Gastrocnemius medialis (tissue), 4 donors: ENCODE measurements around the gene NR2C2AP.

Experiments used
- CTCF ChIP-seq, 5 experiments: fragments of 450-650 bp in 3 of 5; fragments of 200-600 bp in 2 of 5; sonication (generic) in 2 of 5; IDR thresholded peaks in 4 of 5; conservative IDR thresholded peaks in 1 of 5; 1 replicate in 4 of 5; 2 replicates in 1 of 5; pipeline ENCODE4 v1.5.1; 2016 to 2019; ENCODE audit warnings: antibody characterized with exemption in 5 of 5, mild to moderate bottlenecking in 3 of 5, moderate library complexity in 3 of 5
- POLR2A ChIP-seq, 2 donors: fragments of 450-650 bp; IDR thresholded peaks; one replicate each; pipeline ENCODE4 v1.6.1; 2017; ENCODE audit warnings: antibody characterized with exemption in 2 of 2, mild to moderate bottlenecking in 2 of 2, moderate library complexity in 2 of 2

- TF ChIP-seq CTCF (IDR thresholded peaks at IDR 0.05 in 4 of 5, conservative IDR thresholded peaks at IDR 0.05 in 1 of 5) (no peak), POLR2A (IDR thresholded peaks at IDR 0.05) (no peak)
Measured at GRCh38 chr19:19236173-19236572, 33.0 kb upstream of the NR2C2AP start.
